Activated naive CD4-positive, alpha-beta T cell treated with anti-CD3 and anti-CD28 coated beads, Interleukin-2, amount 50 U/mL, for 16 hours (primary cell): ENCODE data around the gene MS4A10.

Experiments
- DNase-seq: peaks from one replicate; pipeline ENCODE4 v3.0.0-alpha.2; 2020

Gene MS4A10

DNA sequence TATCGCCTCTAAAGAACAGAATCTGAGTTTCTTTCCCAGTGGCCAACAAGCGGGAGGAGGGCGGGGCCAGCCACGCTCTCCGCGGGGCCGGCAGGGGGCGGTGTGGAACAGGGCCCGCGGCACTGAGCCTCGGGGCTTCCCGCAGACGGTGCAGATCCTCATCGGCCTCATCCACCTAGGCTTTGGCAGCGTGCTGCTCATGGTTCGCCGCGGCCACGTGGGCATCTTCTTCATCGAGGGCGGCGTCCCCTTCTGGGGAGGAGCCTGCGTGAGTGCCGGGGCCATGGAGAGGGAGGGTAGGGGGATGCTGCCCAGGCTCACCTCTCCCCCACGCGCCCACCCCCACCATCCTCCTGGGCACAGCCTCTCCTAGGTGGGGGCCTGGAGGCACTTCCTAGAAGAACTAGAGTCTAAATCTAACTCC is 17.7 kb upstream of the MS4A10 start:
- DNase-seq = no peak

- DNase-seq = no peak
These were observed 16.9 kb upstream of the MS4A10 start for GRCh38 chr11:60768202-60768601.

DNA sequence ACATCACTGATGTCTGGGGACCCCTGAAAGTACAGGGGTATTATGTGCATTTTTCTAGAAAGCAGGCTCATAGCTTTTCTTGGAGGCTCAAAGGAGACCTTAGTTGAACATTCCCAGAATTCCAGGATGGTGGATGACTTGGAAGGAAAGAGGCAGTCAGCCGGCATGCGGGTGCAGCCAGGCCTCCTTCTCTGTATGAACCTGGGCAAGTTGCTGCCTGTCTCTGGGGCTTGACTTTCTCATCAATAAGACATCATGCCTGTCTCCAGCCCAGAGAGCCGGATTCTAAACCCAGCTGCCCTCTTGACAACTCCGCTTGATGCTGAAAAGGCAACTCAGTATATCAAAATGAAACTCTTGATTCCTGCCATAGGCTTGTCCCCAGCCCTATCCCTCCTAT is 15.9 kb upstream of the MS4A10 start:
- DNase-seq = no peak

GRCh38 chr11:60769811-60770210 is 15.3 kb upstream of the MS4A10 start:
- DNase-seq = no peak

DNA sequence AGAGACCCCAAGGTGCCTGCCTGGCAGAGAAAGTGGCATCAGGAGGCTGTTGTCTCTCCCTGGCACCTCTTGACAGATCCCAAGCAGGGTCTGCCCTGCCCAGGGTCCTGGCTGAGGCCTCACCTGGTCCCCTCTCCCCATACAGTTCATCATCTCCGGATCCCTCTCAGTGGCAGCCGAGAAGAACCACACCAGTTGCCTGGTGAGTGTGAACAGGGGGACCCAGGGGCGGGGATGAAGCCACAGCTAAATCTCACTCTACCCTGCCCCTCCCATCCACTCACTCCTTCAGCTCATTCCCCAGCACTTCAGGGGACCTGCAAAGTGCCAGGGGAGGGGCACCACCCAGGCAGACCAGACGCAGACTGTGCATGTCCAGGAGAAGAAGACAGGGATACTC is 14.0 kb upstream of the MS4A10 start:
- DNase-seq = no peak

DNA sequence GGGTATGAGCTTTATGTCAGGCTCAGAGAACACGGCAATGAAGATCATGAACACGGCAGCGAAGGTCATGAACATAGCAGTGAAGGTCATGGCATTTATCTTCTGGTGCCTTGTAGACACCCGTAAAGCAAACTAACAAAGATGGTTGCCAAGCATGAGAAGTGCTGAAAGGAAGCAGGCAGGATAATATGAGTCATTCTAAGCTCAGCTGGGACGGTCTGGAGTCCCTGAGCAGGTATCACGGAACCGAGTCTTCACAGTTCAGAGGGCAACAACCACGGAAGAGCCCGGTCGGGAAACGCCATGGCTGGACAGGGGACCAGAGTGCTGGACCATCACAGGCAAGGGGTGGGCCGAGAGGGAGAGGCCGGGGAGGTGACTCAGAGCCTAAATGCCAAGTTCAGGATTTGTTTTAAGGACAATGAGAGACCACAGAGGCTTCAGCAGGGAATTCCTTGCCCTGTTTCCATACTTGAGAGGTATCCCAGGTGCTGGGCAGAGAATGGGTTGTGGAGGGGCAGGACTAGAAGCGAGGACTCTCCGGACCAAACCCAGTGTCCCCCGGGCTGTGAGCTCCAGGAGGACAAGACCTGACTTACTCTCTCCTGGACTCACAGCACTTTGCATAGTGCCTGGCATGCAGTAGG is 13.1 kb upstream of the MS4A10 start:
- DNase-seq = no peak

GRCh38 chr11:60772666-60773065 is 12.5 kb upstream of the MS4A10 start:
- no peak for DNase-seq

GRCh38 chr11:60774726-60775125 is 10.4 kb upstream of the MS4A10 start:
- no peak for DNase-seq

- peak; percentile 81 for DNase-seq
These were observed 9.6 kb upstream of the MS4A10 start for GRCh38 chr11:60775420-60775961.

GRCh38 chr11:60776167-60776566 is 9.0 kb upstream of the MS4A10 start:
- DNase-seq = no peak

GRCh38 chr11:60777106-60777505 is 8.0 kb upstream of the MS4A10 start:
- no peak for DNase-seq

DNA sequence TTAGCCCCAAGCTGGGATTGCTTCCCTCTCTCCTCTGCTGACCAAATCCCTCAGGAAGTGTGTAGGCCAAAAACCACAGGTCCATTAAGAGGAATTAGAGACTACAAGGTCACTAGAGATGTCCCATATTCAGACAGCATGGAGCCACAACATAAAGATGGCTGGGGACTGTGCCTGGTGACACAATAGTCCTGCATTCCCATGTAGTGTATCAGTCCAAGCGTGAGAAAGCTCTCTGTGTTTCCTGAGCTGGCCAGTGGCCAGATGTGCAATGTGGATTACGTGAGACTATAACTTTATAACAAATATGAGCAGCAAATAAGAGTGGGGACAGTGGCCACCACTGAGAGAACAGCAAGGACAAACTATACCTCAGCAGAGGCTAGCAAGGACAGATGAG is 7.6 kb upstream of the MS4A10 start:
- DNase-seq = no peak

- no peak for DNase-seq
These were observed 5.1 kb upstream of the MS4A10 start for GRCh38 chr11:60780065-60780464.

DNA sequence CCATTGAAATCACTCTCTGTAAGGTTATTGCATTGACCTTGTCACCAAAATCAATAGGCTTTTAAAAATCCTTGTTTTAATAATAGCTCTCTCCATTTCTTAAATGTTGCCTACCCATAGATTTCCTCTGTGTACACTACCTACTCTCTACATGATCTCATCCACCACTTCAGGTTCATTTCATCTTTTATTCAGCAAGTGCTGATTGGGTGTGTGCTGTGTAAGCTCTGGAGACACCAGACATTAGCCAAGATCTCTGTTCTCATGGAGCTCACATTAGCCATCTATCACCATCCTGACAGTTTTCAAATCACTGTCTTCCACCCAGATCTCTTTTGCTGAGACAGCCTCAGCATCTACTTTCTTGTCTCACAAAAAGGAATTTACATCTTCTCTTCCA is 4.4 kb upstream of the MS4A10 start:
- no peak for DNase-seq

- no peak for DNase-seq
These were observed 3.7 kb upstream of the MS4A10 start for GRCh38 chr11:60781286-60781980.

DNA sequence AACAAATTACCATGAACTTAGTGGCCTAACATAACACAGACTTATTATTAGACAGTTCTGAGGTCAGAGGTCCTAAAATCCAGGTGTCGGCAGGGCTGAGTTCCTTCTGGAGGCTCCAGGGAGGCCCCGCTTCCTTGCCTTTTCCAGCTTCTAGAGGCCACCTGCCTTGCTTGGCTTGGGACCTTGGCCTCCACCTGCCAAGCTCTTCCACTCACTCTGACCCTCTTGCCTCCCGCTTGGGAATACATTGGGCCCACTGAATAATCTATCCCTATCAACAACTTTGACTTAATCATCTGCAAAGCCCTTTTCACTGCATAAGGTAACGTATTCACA is 3.2 kb upstream of the MS4A10 start:
- no peak for DNase-seq

DNA sequence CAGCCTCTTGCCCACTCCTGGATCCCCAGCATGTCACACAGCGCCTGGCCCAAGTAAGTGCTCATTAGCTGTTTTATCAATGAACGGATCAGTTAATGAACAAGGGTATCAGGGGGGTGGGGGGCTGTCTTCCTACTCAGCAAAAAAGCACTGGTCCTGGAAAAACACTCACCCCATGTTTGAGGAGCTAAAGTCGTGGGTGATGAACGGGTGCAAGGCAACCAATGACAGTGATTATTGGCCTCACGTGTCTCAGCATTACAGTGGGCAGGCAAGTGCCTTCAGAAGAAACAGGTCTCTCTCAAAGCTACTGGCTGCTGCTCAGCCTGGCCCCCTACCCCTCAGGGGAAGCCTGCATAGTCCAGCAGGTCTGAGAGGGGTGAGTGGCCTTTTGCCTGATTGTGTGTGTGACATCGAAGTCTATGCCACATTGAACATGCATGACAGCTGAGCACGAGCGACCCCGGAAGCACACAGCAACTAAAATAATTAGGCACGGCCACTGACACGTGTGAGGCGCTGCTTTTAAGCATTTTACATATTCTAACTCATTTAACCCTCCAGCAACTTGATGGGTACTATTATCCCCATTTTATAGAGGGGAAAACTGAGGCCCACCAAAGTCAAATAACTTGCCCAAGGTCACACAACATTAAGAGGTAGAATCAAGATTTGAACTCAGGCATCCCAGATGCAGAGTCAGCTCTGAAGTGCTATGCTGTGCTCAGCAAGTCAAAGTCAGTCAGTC is 2.6 kb upstream of the MS4A10 start:
- DNase-seq = no peak

GRCh38 chr11:60783141-60783484 is 2.0 kb upstream of the MS4A10 start:
- DNase-seq = no peak

- no peak for DNase-seq
These were observed 1.2 kb upstream of the MS4A10 start for GRCh38 chr11:60783911-60784310.

DNA sequence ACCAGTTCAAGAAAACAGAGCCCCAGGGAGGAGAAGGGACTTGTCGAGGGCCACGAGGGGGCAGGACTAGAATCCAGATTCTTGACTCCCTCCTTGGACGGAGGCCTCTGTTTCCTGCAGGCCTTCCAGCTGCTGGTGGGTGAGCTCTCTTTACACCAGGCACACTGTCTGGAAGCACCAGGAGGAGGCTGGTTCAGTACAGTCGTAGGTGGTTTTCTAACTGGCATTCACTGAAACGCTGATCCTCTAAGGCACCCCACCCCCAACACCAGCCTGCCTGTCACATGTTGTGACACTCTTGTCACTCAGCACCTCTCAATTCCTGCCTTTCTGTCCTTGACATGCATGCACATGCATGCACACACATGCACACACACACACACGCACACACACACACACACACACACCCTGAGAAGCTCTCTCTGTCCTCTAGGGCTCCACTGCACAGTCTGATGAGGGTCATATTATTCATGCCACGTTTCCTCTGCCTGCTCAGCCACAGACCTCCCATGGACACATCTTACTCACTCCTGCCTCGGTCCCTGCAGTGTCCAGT is 751 bp downstream of the MS4A10 start:
- no peak for DNase-seq

GRCh38 chr11:60786811-60787567 is 1.9 kb downstream of the MS4A10 start:
- DNase-seq = no peak

GRCh38 chr11:60788401-60789125 is 3.4 kb downstream of the MS4A10 start:
- DNase-seq = no peak
